Keratinocyte (primary cell): ENCODE results near the gene MRPS27. TPM values are rescaled to one million over a fixed set of nuclear protein-coding genes. Genes with fewer than 3 reads are reported as not detected.

Source experiments
- DNase-seq: peaks from one replicate; pipeline ENCODE4 v3.0.0-alpha.2; 2011; ENCODE audit warnings: low read depth, missing footprints, low spot score
- FAIRE-seq: peaks from 2 replicates; lab custom pipeline; 2011; peaks lifted over from hg19 to GRCh38; lab: Jason Lieb, UNC
- H2AFZ ChIP-seq: 2 replicates; pipeline ENCODE4 v1.6.0; 2012; ENCODE audit warnings: low read length, control low read depth, inconsistent platforms; ENCODE audit not compliant: control insufficient read depth
- H3K27ac ChIP-seq: 2 replicates; pipeline ENCODE4 v1.5.1; 2011; ENCODE audit warnings: low read length; ENCODE audit not compliant: control insufficient read depth, insufficient read depth
- H3K27me3 ChIP-seq: 3 replicates; pipeline ENCODE4 v1.6.0; 2011; ENCODE audit warnings: low read length; ENCODE audit not compliant: control insufficient read depth, insufficient read depth; ENCODE audit errors: extremely low read depth
- H3K36me3 ChIP-seq, 2 experiments: 2 replicates in 1 of 2; 3 replicates in 1 of 2; pipeline ENCODE4 v1.5.1; 2011; ENCODE audit warnings: low read length in 2 of 2, mild to moderate bottlenecking in 1 of 2; ENCODE audit not compliant: control insufficient read depth in 2 of 2, insufficient read depth in 2 of 2; ENCODE audit errors: extremely low read depth in 1 of 2
- H3K4me1 ChIP-seq: 3 replicates; pipeline ENCODE4 v1.5.1; 2011; ENCODE audit warnings: low read length; ENCODE audit not compliant: control insufficient read depth, insufficient read depth; ENCODE audit errors: extremely low read depth
- H3K4me2 ChIP-seq: 3 replicates; pipeline ENCODE4 v1.6.0; 2011; ENCODE audit warnings: low read depth, low read length; ENCODE audit not compliant: control insufficient read depth, insufficient read depth; ENCODE audit errors: extremely low read depth
- H3K4me3 ChIP-seq, 3 experiments: fragments of 200-600 bp in 1 of 3; sonication (generic) in 1 of 3; 2 replicates in 2 of 3; 3 replicates in 1 of 3; pipeline ENCODE4 v1.5.1; 2011 to 2016; ENCODE audit warnings: low read length in 3 of 3, mild to moderate bottlenecking in 3 of 3, control low read depth in 2 of 3, inconsistent platforms in 1 of 3, low read depth in 1 of 3, mixed read lengths in 1 of 3, mixed run types in 1 of 3, moderate library complexity in 1 of 3; ENCODE audit not compliant: control insufficient read depth in 2 of 3, insufficient read depth in 2 of 3; ENCODE audit errors: extremely low read depth in 1 of 3
- H3K79me2 ChIP-seq: 2 replicates; pipeline ENCODE4 v1.6.0; 2012; ENCODE audit warnings: low read length; ENCODE audit not compliant: control insufficient read depth, insufficient read depth
- H3K9ac ChIP-seq: 3 replicates; pipeline ENCODE4 v1.6.0; 2011; ENCODE audit warnings: low read length; ENCODE audit not compliant: control insufficient read depth, insufficient read depth; ENCODE audit errors: extremely low read depth
- H3K9me1 ChIP-seq: 3 replicates; pipeline ENCODE4 v1.6.0; 2011; ENCODE audit warnings: low read length; ENCODE audit not compliant: control insufficient read depth, insufficient read depth; ENCODE audit errors: extremely low read depth
- H3K9me3 ChIP-seq: 2 replicates; pipeline ENCODE4 v1.5.1; 2012; ENCODE audit warnings: low read depth, low read length; ENCODE audit not compliant: control insufficient read depth
- H4K20me1 ChIP-seq: 3 replicates; pipeline ENCODE4 v1.6.0; 2011; ENCODE audit warnings: low read length; ENCODE audit not compliant: control insufficient read depth, insufficient read depth; ENCODE audit errors: extremely low read depth
- CTCF ChIP-seq, 3 experiments: IDR thresholded peaks in 1 of 3; conservative IDR thresholded peaks in 1 of 3; optimal IDR thresholded peaks in 1 of 3; 2 replicates in 2 of 3; 3 replicates in 1 of 3; pipeline versions ENCODE3 to v1.5.1; 2011; ENCODE audit warnings: low read length in 3 of 3, mild to moderate bottlenecking in 3 of 3, moderate library complexity in 2 of 3, control low read depth in 1 of 3, inconsistent platforms in 1 of 3; ENCODE audit not compliant: insufficient read depth in 2 of 3; ENCODE audit errors: extremely low read depth in 1 of 3
- EZH2 ChIP-seq: IDR thresholded peaks from one replicate; pipeline ENCODE4 v1.6.1; 2012; ENCODE audit warnings: inconsistent platforms, mild to moderate bottlenecking, low read length, moderate library complexity
- dilution Hi-C: fragments of 300-500 bp; cut with MboI; formaldehyde crosslinking; loops from one replicate; pipeline ENCODE4 v1.7.0; 2020; ENCODE audit warnings: low sequenced_read_pairs; ENCODE audit not compliant: extremely low pct_ligation_motif_present
- polyA plus RNA-seq, 5 experiments: library from polyadenylated mRNA; depleted of rRNA in 3 of 5; stranded (reverse) in 3 of 5; stranded (forward) in 1 of 5; unstranded in 1 of 5; fragments of >200 nt; gene quantifications; 1 replicate in 1 of 5; 2 replicates in 3 of 5; 3 replicates in 1 of 5; pipeline versions ENCODE4 v1.2.1 to v1.2.3, GENCODE V29; 2011 to 2012; ENCODE audit warnings: missing spikeins in 2 of 5, low read depth in 1 of 5, low replicate concordance in 1 of 5

Gene MRPS27
- polyA plus RNA-seq, 1 donor (not counting 4 experiments of a cell fraction or from before 2014, with no cell fraction given) = 98.7 TPM

GRCh38 chr5:72288924-72289323 lies 31.1 kb downstream of the MRPS27 start:
- Histone ChIP-seq H3K27me3 (no peaks in the 10 kb centered on the region), H3K4me1 (no peaks in the 10 kb centered on the region), H3K4me3 (no peak overlapping the region), H3K4me2 (no peak overlapping the region), H3K27ac (no peak overlapping the region), H3K9me1 (no peaks in the 10 kb centered on the region), H3K36me3 (peaks cover 7 to 10% of the 10 kb centered on the region in 2 experiments), H3K9me3 (no peaks in the 10 kb centered on the region), H3K9ac (no peak overlapping the region), H3K79me2 (no peaks in the 10 kb centered on the region), H4K20me1 (no peaks in the 10 kb centered on the region), H2AFZ (no peak overlapping the region)
- dilution Hi-C loops = no loop called here
- FAIRE-seq (no peak), DNase-seq (no peak)
- TF ChIP-seq EZH2 = no peak
- no peak for TF ChIP-seq CTCF (optimal IDR thresholded peaks at IDR 0.05 in 1 of 3, IDR thresholded peaks at IDR 0.05 in 1 of 3, conservative IDR thresholded peaks at IDR 0.05 in 1 of 3; ENCODE audit: extremely low read depth in 1 of 3, insufficient read depth in 2 of 3, low read length in 3 of 3)

DNA sequence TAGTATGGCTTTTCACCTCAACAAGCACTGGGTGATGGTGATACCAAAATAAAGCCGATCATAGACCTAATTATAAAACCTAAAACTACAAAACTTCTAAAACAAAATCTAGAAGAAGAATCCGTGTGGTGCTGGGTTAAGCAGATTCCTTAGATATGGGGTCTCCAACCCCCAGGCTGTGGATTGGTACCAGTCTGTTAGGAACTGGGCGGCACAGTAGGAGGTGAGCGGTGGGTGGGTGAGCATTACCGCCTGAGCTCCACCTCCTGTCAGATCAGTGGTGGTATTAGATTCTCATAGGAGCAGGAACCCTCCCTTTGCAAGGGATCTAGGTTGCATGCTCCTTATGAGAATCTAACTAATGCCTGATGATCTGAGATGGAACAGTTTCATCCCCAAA lies 33.2 kb downstream of the MRPS27 start:
- H3K9me1 ChIP-seq = no peaks in the 10 kb centered on the region
- no peak overlapping the region for H3K4me2 ChIP-seq
- no peak overlapping the region for H3K9ac ChIP-seq
- H3K9me3 ChIP-seq = no peaks in the 10 kb centered on the region
- no peak overlapping the region for H3K4me3 ChIP-seq
- no peaks in the 10 kb centered on the region for H3K27me3 ChIP-seq
- dilution Hi-C loops = no loop called here
- peaks cover 3% of the 10 kb centered on the region for H3K4me1 ChIP-seq
- H3K27ac ChIP-seq = no peak overlapping the region
- FAIRE-seq (no peak), DNase-seq (no peak)
- H2AFZ ChIP-seq = no peak overlapping the region
- no peaks in the 10 kb centered on the region for H4K20me1 ChIP-seq
- peaks cover 7% of the 10 kb centered on the region in 2 experiments for H3K36me3 ChIP-seq
- no peaks in the 10 kb centered on the region for H3K79me2 ChIP-seq
- TF ChIP-seq CTCF (optimal IDR thresholded peaks at IDR 0.05 in 1 of 3, IDR thresholded peaks at IDR 0.05 in 1 of 3, conservative IDR thresholded peaks at IDR 0.05 in 1 of 3; ENCODE audit: extremely low read depth in 1 of 3, insufficient read depth in 2 of 3, low read length in 3 of 3) = no peak
- no peak for TF ChIP-seq EZH2
